SKM-1 treated with dmso at 0.1 percent for 144 hours (cell line): ENCODE measurements around the gene CASP7.

Source experiments
- DNase-seq: peaks from one replicate; lab custom pipeline; 2025; ENCODE audit not compliant: unreplicated experiment; lab: John Stamatoyannopoulos, UW

CASP7 gene

GRCh38 chr10:113665806-113666354 lies 13.8 kb upstream of the CASP7 start:
- no peak for DNase-seq

- no peak for DNase-seq
Measured at GRCh38 chr10:113666682-113667252, 12.9 kb upstream of the CASP7 start.

- DNase-seq: peak; percentile 67
Measured at GRCh38 chr10:113680190-113681111, 739 bp downstream of the CASP7 start.

GRCh38 chr10:113681533-113682470 lies 2.1 kb downstream of the CASP7 start:
- DNase-seq: no peak

- no peak for DNase-seq
Measured at GRCh38 chr10:113683300-113683699, 3.6 kb downstream of the CASP7 start.

- DNase-seq: no peak
Measured at GRCh38 chr10:113686028-113686427, 6.3 kb downstream of the CASP7 start.

GRCh38 chr10:113687037-113687436 lies 7.3 kb downstream of the CASP7 start:
- no peak for DNase-seq

- DNase-seq: no peak
Measured at GRCh38 chr10:113689057-113689456, 9.3 kb downstream of the CASP7 start.

- no peak for DNase-seq
Measured at GRCh38 chr10:113689574-113689973, 9.9 kb downstream of the CASP7 start.

- no peak for DNase-seq
Measured at GRCh38 chr10:113690749-113691148, 11.0 kb downstream of the CASP7 start.

GRCh38 chr10:113691381-113691780 lies 11.7 kb downstream of the CASP7 start:
- no peak for DNase-seq

GRCh38 chr10:113692271-113692670 lies 12.6 kb downstream of the CASP7 start:
- DNase-seq: no peak

- DNase-seq: no peak
Measured at GRCh38 chr10:113693348-113693747, 13.6 kb downstream of the CASP7 start.

- DNase-seq: no peak
Measured at GRCh38 chr10:113695691-113696090, 16.0 kb downstream of the CASP7 start.

GRCh38 chr10:113697595-113697994 lies 17.9 kb downstream of the CASP7 start:
- no peak for DNase-seq

GRCh38 chr10:113704637-113705343 lies 25.1 kb downstream of the CASP7 start:
- peak; percentile 22 for DNase-seq

GRCh38 chr10:113705344-113705652 lies 25.6 kb downstream of the CASP7 start:
- DNase-seq: no peak

GRCh38 chr10:113706623-113707022 lies 26.9 kb downstream of the CASP7 start:
- DNase-seq: no peak

GRCh38 chr10:113708640-113709039 lies 28.9 kb downstream of the CASP7 start:
- no peak for DNase-seq

- DNase-seq: no peak
Measured at GRCh38 chr10:113709221-113709838, 29.6 kb downstream of the CASP7 start.
